Keratinocyte (primary cell): Measurements from ENCODE around the gene LMO7.

Experiments
- EZH2 ChIP-seq: IDR thresholded peaks from one replicate; pipeline ENCODE4 v1.6.1; 2012; ENCODE audit warnings: inconsistent platforms, mild to moderate bottlenecking, low read length, moderate library complexity
- TF ChIP-seq, protein P1 (sequence below), 3 experiments: IDR thresholded peaks in 1 of 3; conservative IDR thresholded peaks in 1 of 3; optimal IDR thresholded peaks in 1 of 3; 2 replicates in 2 of 3; 3 replicates in 1 of 3; pipeline versions ENCODE3 to v1.5.1; 2011; ENCODE audit warnings: low read length in 3 of 3, mild to moderate bottlenecking in 3 of 3, moderate library complexity in 2 of 3, control low read depth in 1 of 3, inconsistent platforms in 1 of 3; ENCODE audit not compliant: insufficient read depth in 2 of 3; ENCODE audit errors: extremely low read depth in 1 of 3

DNA sequence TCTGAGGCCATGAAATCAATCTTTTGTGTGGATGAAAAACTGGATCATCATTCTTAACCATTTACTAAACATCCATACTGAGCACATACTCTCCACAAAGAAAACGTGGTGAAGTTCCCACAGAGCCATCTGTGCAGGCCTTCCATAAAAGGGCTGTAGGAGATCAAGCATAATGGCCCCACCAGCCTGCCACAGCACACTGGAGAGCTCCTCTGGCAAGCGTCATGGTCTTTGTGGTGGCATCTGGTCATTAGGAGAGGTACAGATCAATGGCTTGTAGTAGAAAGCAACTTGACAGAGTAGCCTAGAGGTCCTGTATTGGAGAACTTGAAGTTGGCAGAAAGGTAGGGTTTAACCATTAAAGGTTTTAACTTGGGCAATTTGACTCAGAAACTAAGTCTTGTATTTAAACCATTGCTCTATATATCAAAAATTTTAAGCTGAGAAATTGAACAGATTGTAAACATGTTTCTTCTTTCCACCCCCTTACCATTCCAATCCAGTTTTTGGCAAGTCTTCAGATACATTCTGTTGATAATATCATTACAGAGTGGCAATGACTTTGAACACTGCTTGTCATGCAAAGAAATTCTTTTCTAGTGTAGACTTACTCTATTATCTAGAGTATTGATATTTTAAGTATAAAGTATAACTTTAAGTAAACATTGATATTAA lies 128.3 kb downstream of the LMO7 start:
- TF ChIP-seq, protein P1, sequence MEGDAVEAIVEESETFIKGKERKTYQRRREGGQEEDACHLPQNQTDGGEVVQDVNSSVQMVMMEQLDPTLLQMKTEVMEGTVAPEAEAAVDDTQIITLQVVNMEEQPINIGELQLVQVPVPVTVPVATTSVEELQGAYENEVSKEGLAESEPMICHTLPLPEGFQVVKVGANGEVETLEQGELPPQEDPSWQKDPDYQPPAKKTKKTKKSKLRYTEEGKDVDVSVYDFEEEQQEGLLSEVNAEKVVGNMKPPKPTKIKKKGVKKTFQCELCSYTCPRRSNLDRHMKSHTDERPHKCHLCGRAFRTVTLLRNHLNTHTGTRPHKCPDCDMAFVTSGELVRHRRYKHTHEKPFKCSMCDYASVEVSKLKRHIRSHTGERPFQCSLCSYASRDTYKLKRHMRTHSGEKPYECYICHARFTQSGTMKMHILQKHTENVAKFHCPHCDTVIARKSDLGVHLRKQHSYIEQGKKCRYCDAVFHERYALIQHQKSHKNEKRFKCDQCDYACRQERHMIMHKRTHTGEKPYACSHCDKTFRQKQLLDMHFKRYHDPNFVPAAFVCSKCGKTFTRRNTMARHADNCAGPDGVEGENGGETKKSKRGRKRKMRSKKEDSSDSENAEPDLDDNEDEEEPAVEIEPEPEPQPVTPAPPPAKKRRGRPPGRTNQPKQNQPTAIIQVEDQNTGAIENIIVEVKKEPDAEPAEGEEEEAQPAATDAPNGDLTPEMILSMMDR (optimal IDR thresholded peaks at IDR 0.05 in 1 of 3, IDR thresholded peaks at IDR 0.05 in 1 of 3, conservative IDR thresholded peaks at IDR 0.05 in 1 of 3; ENCODE audit: extremely low read depth in 1 of 3, insufficient read depth in 2 of 3, low read length in 3 of 3): no peak
- no peak for TF ChIP-seq EZH2
